ENCODE data around the gene FGFR1OP2.

FGFR1OP2 gene

DNA sequence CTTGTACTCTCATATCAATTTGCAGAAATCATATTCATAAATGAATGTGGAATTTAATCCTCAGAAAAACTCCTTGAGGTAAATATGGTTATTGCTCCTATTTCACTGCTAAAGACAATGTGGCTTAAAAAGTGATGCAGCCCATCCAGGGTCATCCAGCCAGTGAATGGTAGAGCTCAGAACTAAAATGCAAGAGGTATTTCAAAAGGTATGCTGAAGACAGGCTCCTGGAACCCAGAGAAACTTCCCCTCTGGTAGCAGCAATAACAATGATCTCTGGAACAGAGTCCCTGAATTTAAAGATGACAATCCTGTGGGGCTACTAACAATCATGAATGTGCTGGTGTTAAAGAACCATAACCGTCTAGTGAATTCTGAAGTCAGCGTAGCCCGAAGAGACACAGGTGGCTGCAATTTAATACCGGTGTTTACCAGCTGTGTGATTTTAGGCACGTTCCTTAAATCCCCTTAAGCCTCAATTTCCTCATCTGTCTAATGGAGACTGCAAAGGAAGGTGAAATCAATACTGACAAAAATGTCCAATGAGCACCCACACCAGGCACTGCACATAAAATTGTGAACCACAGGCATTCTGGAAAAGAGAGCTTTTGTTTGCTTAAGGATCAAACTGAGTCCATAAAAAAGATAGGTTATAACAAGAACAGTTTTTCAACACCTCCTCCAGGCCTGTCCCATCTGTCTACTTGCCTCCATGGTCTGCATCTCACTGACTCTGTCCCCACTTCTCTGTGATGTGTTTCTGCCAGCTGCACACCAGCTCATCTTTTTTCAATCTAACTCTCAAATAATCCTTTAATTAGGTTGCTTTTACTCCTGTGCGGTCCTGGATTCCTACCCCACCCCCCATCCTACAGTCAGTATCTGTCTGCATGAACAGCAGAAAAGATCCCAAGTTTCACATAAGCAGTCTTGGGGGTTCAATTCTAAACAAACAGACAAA lies 65.4 kb downstream of the FGFR1OP2 start:
- no peak for DNase-seq (ENCODE audit: low read depth)

DNA sequence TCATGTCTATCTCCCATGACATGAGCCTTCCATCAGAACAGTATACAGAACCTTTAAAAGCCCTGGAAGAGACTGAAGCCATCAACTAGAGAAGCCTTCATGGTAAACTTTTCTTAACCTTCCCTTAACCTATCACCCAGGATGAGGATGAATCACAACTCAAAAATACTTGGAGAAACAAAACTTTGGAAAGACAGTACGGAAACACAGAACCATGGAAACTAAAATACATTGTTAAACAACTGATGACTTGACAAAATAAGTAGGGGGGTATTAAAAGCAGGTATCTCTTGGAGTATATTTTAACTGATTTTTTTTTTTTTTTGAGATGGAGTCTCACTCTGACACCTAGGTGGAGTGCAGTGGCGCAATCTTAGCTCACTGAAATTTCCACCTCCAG lies 67.2 kb downstream of the FGFR1OP2 start:
- DNase-seq (ENCODE audit: low read depth) = no peak

DNA sequence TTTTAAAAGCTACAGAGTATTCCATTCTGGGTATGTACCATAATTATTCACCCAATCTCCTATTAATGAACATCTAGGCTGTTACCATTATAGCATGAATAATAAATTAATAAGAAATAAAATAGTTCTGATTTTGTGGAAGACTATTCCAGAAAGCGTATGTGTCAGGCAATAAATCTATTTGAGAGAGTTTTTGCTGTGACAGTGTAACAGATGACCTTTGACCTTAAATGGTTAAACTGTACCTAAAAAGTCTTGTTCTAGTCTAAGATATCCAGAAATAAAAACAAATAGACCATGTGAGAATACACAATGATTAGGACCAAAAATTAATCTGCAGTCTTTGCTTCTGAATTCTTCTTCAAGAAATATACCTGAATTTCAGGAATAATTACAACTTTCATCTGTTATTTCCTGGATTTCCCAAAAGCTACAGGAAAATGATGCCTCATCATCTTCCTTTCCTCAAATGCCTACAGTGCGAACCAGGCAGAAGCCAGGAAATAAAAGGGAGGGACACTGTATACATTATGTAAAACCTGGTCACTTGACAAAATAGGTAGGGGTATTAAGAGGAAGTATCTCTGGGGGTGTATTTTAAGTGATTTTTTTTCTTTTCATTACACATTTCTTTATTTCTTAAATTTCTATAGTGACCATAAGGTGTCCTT lies 68.7 kb downstream of the FGFR1OP2 start:
- DNase-seq (ENCODE audit: low read depth) = no peak

DNA sequence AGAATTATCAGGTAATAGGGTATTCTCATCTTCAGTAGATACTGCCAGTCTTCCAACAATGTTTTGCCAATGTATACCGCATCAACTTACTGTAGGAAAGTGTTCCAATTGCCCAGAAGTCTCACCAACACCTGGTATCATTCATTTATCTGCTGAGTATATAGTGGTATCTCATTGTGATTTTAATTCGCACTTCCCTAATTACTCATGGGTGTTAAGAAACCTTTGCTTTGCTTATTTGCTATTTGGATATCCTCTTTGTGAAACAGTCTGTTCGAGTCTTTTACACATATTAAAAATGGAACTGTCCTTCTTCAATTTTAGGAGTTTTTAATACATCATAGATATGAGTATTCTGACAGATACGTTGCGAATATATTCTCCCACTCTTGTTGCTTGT lies 69.8 kb downstream of the FGFR1OP2 start:
- no peak for DNase-seq (ENCODE audit: low read depth)

DNA sequence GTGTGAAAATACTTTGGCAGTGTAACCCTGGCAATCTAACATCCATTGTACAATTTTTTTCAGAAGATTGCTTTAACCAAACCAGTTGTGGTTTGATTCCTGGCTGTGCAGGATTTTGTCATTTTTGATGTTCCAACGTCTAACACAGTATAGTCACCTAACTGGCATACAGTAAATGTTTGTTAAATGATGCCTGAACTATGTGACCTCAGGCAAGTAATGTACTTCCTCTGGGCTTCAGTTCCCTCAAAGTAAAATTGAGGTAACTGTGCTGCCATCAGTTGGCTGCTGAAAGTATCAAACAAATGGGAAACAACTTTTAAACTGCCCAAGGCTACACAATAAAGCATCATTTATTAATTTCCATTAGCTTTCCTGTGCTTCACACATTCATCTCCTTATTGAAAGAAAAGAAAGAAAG lies 71.6 kb downstream of the FGFR1OP2 start:
- no peak for DNase-seq (ENCODE audit: low read depth)

DNA sequence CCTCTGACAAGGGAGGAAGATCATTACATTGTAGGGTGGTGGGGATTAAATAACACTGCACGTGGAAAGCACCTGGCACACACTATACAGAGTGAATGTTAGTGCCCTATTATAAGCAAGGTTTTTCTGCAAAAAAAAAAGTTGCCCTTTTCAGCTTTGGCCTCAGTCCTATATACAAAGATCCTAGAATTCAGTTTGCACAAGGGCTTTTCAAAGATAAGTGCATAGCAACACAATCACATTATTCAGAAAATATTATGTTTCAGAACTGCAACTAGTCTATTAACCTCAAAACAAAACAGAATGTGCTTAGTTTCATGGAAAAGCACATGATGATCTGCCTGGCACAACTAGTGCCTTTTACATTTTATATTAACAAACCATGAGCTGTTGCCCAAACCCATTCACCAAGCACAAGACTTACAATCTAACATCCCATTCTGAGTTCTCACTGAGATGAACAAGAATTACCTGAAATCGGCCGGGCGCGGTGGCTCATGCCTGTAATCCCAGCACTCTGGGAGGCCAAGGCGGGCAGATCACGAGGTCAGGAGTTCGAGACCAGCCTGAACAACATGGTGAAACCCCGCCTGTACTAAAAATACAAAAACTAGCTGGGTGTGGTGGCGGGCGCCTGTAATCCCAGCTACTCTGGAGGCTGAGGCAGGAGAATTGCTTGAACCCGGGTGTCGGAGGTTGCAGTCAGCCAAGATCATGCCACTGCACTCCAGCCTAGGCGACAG lies 74.1 kb downstream of the FGFR1OP2 start:
- no peak for DNase-seq (ENCODE audit: low read depth)

DNA sequence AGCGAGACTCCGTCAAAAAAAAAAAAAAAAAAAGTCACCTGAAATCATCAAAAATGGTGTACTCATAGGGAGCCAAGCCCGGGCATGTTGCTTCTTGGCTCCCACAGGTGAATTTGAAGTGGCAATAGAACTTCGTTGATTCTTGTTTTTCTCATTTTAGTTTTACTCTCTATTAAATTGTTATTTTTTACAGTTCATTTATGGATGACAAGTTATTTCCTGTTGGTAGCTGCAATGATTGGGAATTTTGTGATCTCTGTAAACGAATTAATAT lies 74.6 kb downstream of the FGFR1OP2 start:
- no peak for DNase-seq (ENCODE audit: low read depth)

DNA sequence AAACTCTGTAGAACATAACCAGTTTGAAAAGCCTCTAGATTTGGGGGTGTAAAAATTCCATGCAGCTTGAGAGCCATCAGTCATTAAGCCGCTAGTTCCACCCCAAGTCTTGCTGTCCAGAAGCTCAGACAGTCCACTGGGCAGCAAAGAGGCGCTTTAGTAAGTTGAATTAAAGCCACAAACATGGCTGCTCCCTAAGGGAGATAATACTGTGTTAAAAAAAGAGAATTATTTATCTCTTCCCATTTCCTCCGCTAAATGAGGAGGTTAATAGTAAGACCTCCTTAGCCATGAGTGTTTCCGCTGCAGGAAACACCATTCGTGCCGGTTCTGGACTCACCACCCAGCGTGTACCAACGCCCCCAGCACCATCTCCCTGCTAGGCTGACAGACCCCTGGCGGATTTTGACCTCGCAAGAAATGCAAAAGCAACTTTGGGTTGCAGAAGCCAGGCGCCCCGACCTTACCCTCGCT lies 75.4 kb downstream of the FGFR1OP2 start:
- DNase-seq (ENCODE audit: low read depth) = no peak

DNA sequence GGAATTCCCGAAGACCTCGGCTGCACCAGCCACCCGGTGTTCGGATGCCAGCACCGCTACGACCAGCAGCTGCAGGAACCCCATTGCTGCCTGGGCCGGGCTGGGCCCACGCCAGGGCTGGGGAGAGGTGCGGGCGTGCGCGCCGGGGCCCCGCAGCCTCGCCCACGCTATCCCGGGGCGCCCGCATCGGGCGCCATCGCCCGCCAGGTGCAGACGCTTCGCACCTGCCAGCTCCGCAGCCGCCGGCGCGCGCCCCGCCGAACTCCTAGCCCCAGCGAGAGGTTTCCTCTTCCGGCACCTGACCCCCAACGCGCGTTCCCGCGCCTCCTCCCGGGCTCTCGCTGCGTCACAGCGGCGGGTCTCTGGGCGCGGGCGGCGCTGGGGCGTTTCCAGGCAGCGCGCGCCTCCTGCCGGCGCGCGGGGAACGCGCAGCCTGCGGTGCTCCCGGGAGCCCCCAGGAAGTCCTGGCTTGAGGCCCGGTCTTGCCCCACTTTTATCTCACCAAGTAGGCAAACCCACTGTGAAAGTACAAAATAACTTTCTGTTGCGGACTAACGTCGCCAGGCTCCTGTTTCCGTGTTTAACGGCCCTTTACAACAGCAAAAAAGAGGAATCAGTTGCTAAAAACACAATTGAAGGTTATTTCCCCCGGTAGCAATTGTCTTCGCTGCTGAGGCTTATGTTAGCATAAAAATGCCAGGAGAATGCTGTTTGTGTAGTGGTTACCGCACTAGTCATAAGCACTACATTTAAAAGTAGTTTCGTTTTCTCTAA lies 76.0 kb downstream of the FGFR1OP2 start, which contains the start of gene TM7SF3:
TM7SF3 (minus strand) TSS at position 300 of the 774 bp plus-strand sequence; CDS start at position 84, 216 bp downstream.
- peak; percentile 91 for DNase-seq (ENCODE audit: low read depth)

DNA sequence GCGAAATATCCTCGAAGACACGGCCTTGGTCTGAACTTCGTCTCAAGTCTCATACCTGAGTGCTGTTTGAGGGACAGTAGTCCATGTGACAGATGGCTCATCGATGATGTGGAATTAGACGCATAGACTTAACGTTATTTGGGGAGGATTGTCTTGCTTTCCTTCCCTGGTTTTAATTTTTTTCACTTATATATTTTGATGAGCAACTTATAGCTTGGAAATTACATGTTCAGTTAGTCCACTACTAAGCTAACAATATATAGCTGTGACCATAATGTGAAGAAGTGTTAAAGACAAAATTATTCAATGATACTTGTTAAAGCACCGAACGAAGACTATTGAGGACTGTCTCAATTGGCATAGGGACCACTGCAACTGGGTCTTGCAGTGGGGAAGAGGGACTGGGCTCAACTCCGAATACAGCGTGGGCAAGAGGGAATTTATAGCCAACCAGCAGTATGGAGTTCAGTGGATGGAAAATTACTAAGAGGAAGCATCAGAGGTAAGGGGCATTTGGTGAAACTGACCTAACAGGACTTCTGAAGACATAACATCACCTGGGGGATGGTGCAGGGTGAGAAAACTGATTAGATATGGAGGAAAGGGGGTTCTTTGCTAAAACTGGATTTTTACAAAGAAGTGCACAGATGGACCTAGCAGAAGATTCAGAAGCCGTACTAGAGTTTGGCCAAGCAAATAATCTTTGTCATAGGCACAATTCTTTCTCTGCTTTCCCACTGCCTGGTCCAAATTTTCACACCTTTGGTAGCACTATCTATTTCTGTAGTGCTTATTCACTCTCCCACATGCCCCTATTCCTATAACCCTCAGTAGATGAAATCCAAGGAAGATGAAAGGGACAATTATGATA lies 76.8 kb downstream of the FGFR1OP2 start:
- DNase-seq (ENCODE audit: low read depth) = no peak

DNA sequence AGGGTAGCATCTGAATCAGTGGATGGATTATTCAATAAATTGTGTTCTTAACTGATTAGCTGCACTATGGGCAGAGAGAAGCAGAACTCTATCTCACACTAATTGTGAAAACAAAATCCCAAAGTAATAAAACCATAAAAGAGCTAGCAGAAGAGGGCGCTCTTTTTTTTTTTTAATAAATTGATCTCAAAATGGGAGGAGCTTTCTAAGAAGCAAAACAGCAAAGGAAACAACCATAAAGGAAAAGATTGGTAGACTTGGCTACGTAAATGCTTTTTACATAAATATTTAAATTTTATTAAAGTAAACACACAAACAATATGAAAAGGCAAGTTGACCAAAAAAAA lies 77.4 kb downstream of the FGFR1OP2 start:
- DNase-seq (ENCODE audit: low read depth) = no peak
